Body of pancreas (tissue), 4 donors: ENCODE measurements around the gene KRTAP4-3. TPM values are rescaled to one million over a fixed set of nuclear protein-coding genes. Genes with fewer than 3 reads are reported as not detected.
"Not testable (repeated sequence)": the region's sequence is repeated elsewhere in the genome, so short reads cannot be mapped to it uniquely, and the experiment has no call there.

Experiments
- ATAC-seq: fragments of 150-250 bp; one replicate; pipeline ENCODE4 v1.9.1; 2016
- DNase-seq, 4 donors: peaks; one replicate each; pipeline ENCODE4 v3.0.0-alpha.2; 2019
- H3K27ac ChIP-seq, 4 donors: fragments of 200-600 bp; sonication (generic); 1 replicate in 3 of 4; 2 replicates in 1 of 4; pipeline versions ENCODE4 v1.5.1 to v1.6.1; 2016 to 2019; ENCODE audit warnings: mild to moderate bottlenecking in 1 of 4, mixed read lengths in 1 of 4, moderate library complexity in 1 of 4
- H3K27me3 ChIP-seq, 2 donors: fragments of 200-600 bp; sonication (generic); one replicate each; pipeline ENCODE4 v1.6.0; 2016; ENCODE audit warnings: mild to moderate bottlenecking in 1 of 2
- H3K36me3 ChIP-seq, 2 donors: fragments of 200-600 bp; sonication (generic); replicated peaks in 1 of 2; 2 replicates each; pipeline ENCODE4 v1.5.1; 2016; ENCODE audit warnings: low read depth in 2 of 2; ENCODE audit not compliant: insufficient read depth in 1 of 2
- H3K4me1 ChIP-seq: fragments of 200-600 bp; sonication (generic); one replicate; pipeline ENCODE4 v1.6.0; 2016
- H3K4me3 ChIP-seq, 2 donors: fragments of 200-600 bp; sonication (generic); 1 replicate in 1 of 2; 2 replicates in 1 of 2; pipeline ENCODE4 v1.5.1; 2016 to 2019
- H3K9me3 ChIP-seq, 3 donors: fragments of 200-600 bp; sonication (generic); 1 replicate in 2 of 3; 2 replicates in 1 of 3; pipeline ENCODE4 v1.5.1; 2016
- POLR2A ChIP-seq, 3 donors: fragments of 450-650 bp; IDR thresholded peaks; one replicate each; pipeline ENCODE4 v1.6.1; 2016; ENCODE audit warnings: antibody characterized with exemption in 3 of 3, mild to moderate bottlenecking in 2 of 3
- WGBS, 2 donors: methylation state at CpG; one replicate each; pipeline ENCODE4 v1.1.5; 2017; 5-methylcytosine and 5-hydroxymethylcytosine counted together
- intact Hi-C: fragments of 100-400 bp; cut with DNase I; formaldehyde crosslinking; loops from one replicate; pipeline ENCODE4 v1.15.1; 2023
- total RNA-seq, 2 donors: library from RNA; depleted of rRNA; stranded (reverse); fragments of >200 nt; gene quantifications; one replicate each; pipeline ENCODE4 v1.1.0, GENCODE V29; 2016
- TF ChIP-seq, protein P1 (sequence below), 7 experiments: fragments of 450-650 bp in 4 of 7; fragments of 200-600 bp in 3 of 7; sonication (generic) in 3 of 7; IDR thresholded peaks; one replicate each; pipeline ENCODE4 v1.5.1; 2016 to 2019; ENCODE audit warnings: antibody characterized with exemption in 7 of 7

Gene KRTAP4-3
- total RNA-seq, 2 donors from 2014 or later: not detected

DNA sequence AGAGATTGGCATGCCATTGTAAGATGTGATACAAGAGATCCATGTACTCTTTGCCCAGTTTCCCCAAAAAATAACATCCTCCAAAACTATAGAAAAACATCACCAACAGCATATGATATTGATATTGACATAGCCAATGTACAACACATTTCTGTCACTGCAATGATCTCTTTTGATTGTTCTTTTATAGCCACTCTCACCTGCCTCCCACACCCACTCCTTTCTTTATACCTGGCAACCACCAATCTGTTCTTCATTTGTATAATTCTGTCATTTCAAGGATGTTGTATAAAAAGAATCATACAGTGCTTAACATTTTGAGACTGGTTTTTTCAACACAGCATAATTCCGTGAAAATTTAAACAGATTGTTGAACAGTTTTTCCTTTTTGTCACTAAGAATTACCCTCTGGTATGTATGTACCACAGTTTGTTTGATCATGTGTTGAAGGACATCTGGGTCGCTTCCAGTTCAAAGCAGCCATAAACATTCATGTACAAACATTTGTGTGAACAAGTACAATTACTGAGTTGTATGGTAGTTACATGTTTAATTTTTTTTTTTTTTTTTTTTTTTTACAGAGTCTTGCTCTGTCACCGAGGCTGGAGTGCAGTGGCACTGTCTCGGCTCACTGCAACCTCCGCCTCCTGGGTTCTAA is 31.5 kb upstream of the KRTAP4-3 start:
- TF ChIP-seq, protein P1, sequence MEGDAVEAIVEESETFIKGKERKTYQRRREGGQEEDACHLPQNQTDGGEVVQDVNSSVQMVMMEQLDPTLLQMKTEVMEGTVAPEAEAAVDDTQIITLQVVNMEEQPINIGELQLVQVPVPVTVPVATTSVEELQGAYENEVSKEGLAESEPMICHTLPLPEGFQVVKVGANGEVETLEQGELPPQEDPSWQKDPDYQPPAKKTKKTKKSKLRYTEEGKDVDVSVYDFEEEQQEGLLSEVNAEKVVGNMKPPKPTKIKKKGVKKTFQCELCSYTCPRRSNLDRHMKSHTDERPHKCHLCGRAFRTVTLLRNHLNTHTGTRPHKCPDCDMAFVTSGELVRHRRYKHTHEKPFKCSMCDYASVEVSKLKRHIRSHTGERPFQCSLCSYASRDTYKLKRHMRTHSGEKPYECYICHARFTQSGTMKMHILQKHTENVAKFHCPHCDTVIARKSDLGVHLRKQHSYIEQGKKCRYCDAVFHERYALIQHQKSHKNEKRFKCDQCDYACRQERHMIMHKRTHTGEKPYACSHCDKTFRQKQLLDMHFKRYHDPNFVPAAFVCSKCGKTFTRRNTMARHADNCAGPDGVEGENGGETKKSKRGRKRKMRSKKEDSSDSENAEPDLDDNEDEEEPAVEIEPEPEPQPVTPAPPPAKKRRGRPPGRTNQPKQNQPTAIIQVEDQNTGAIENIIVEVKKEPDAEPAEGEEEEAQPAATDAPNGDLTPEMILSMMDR (IDR thresholded peaks at IDR 0.05): no peak
- TF ChIP-seq POLR2A (IDR thresholded peaks at IDR 0.05): no peak
- 50 to 52% methylated on average over 4 of the region's 5 CpGs for WGBS, 2 donors
- no peaks in the 10 kb centered on the region for H3K27me3 ChIP-seq
- intact Hi-C loops: no loop called here
- no peaks in the 10 kb centered on the region for H3K9me3 ChIP-seq
- no peak overlapping the region for H3K4me3 ChIP-seq
- DNase-seq (no peak), ATAC-seq (no peak)
- H3K4me1 ChIP-seq: no peaks in the 10 kb centered on the region
- H3K27ac ChIP-seq: no peak overlapping the region
- no peaks in the 10 kb centered on the region for H3K36me3 ChIP-seq

DNA sequence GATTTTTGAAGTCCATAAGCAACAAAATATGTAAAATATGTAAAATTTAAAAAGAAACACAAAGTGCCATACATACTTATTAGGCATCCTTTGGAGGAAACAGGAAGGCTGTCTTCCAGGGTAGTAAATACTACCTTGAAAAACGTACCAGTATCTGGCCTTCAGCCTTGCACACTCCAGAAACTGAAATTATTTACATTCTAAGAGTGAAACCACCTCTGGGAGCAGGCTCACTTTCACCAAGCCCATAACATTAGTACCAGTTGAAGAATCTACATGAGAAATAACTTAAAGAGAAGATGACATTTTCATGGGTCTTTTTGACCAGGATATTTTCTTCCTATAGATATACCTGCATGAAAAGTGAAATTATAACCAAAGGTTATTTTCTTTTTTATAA is 28.0 kb upstream of the KRTAP4-3 start:
- H3K36me3 ChIP-seq: no peaks in the 10 kb centered on the region
- 17 to 30% methylated on average over 1 of the region's 1 CpG for whole genome bisulfite sequencing, 2 donors
- TF ChIP-seq, protein P1 (IDR thresholded peaks at IDR 0.05): no peak
- TF ChIP-seq POLR2A (IDR thresholded peaks at IDR 0.05): no peak
- DNase-seq (no peak), ATAC-seq (no peak)
- no peaks in the 10 kb centered on the region for H3K9me3 ChIP-seq
- no peaks in the 10 kb centered on the region for H3K27me3 ChIP-seq
- H3K4me1 ChIP-seq: no peaks in the 10 kb centered on the region
- no peak overlapping the region for H3K4me3 ChIP-seq
- no peak overlapping the region for H3K27ac ChIP-seq
- intact Hi-C loops: no loop called here

DNA sequence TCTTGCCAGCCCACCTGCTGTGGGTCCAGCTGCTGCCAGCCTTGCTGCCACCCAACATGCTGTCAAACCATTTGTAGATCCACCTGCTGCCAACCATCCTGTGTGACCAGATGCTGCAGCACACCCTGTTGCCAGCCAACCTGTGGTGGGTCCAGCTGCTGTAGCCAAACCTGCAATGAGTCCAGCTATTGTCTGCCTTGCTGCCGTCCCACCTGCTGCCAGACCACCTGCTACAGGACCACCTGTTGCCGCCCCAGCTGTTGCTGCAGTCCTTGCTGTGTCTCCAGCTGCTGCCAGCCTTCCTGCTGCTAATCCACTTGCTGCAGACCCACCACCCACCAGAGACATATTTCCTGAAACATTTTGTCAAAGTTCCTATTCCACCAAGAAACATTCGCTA is 22.3 kb upstream of the KRTAP4-3 start:
- no peaks in the 10 kb centered on the region for H3K4me1 ChIP-seq
- no peak for DNase-seq
- H3K36me3 ChIP-seq: no peaks in the 10 kb centered on the region
- TF ChIP-seq POLR2A (IDR thresholded peaks at IDR 0.05): no peak
- TF ChIP-seq, protein P1 (IDR thresholded peaks at IDR 0.05): no peak
- intact Hi-C loops: no loop called here
- no peak for ATAC-seq
- WGBS, 2 donors: 63 to 86% methylated on average over 3 of the region's 3 CpGs
- H3K27me3 ChIP-seq: no peaks in the 10 kb centered on the region
- no peak overlapping the region for H3K27ac ChIP-seq
- no peaks in the 10 kb centered on the region for H3K9me3 ChIP-seq
- no peak overlapping the region for H3K4me3 ChIP-seq

DNA sequence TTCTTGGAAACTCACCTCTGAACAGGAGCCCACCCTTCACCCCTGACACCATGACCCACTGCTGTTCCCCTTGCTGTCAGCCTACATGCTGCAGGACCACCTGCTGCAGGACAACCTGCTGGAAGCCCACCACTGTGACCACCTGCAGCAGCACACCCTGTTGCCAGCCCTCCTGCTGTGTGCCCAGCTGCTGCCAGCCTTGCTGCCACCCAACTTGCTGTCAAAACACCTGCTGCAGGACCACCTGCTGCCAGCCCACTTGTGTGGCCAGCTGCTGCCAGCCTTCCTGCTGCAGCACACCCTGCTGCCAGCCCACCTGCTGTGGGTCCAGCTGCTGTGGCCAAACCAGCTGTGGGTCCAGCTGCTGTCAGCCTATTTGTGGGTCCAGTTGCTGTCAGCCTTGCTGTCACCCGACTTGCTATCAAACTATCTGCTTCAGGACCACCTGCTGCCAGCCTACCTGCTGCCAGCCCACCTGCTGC is 21.9 kb upstream of the KRTAP4-3 start, which contains the start of gene KRTAP9-1:
Gene KRTAP9-1, plus strand, starts transcription at position 51 of the 482 bp plus-strand sequence. Its CDS starts 0 bp downstream, at position 51.
- intact Hi-C loops, DNase-seq, H3K36me3 ChIP-seq, H3K4me1 ChIP-seq, H3K4me3 ChIP-seq, H3K27me3 ChIP-seq, ATAC-seq, H3K9me3 ChIP-seq, H3K27ac ChIP-seq: not testable (repeated sequence)
- WGBS, 2 donors: 67% methylated on average over 1 of the region's 1 CpG; no CpG with 5 or more reads in 1 of the 2 donors

DNA sequence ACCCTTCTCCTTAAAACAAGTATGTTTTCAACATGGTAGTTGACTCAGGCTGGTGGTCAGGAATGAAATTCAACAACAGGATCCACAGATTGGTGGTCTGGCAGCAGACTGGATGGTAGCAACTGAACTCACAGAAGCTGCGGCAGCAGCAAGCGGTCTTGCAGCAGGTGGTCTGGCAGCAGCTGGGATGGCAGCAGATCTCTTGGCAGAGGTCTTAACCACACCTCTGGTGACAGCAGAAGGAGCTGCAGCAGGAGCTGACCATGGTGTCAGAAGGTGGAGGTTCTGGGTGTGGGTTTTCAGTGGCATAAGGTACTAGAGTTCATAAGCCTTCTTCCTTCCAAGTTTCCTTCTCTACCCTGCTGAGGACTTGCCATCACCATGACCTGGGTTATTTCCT is 18.9 kb upstream of the KRTAP4-3 start:
- H3K36me3 ChIP-seq: no peaks in the 10 kb centered on the region
- H3K4me1 ChIP-seq: no peaks in the 10 kb centered on the region
- 80 to 89% methylated on average over 2 of the region's 2 CpGs for WGBS, 2 donors
- H3K9me3 ChIP-seq: no peaks in the 10 kb centered on the region
- intact Hi-C loops: no loop called here
- ATAC-seq (no peak), DNase-seq (no peak)
- H3K4me3 ChIP-seq: no peak overlapping the region
- H3K27me3 ChIP-seq: no peaks in the 10 kb centered on the region
- TF ChIP-seq POLR2A (IDR thresholded peaks at IDR 0.05): no peak
- TF ChIP-seq, protein P1 (IDR thresholded peaks at IDR 0.05): no peak
- no peak overlapping the region for H3K27ac ChIP-seq
